OCI-LY1 (cell line): ENCODE data around the gene TMEM45B.
"Not testable (repeated sequence)": the region's sequence is repeated elsewhere in the genome, so short reads cannot be mapped to it uniquely, and the experiment has no call there.

ENCODE experiments used
- H2AFZ ChIP-seq: fragments of 200-600 bp; sonication (generic), shearing (Covaris generic); 2 replicates; pipeline ENCODE4 v1.6.0; 2014; ENCODE audit warnings: antibody characterized with exemption, mild to moderate bottlenecking, low read length
- H3F3A ChIP-seq: fragments of 200-600 bp; sonication (generic), shearing (Covaris generic); 2 replicates; pipeline ENCODE4 v1.6.0; 2014; ENCODE audit warnings: mild to moderate bottlenecking, antibody characterized with exemption, low read length, moderate library complexity; ENCODE audit not compliant: insufficient read depth
- H3K27ac ChIP-seq: fragments of 200-600 bp; sonication (generic); 2 replicates; pipeline ENCODE4 v1.5.1; 2014; ENCODE audit warnings: low read length, mixed run types, mild to moderate bottlenecking, low read depth; ENCODE audit not compliant: poor library complexity, severe bottlenecking
- H3K27me3 ChIP-seq: fragments of 200-600 bp; sonication (generic); 2 replicates; pipeline ENCODE4 v1.6.0; 2014; ENCODE audit warnings: antibody characterized with exemption, mild to moderate bottlenecking, low read length, moderate library complexity; ENCODE audit not compliant: insufficient read depth
- H3K36me3 ChIP-seq: fragments of 200-600 bp; sonication (generic); 2 replicates; pipeline ENCODE4 v1.6.1; 2014; ENCODE audit warnings: mild to moderate bottlenecking, antibody characterized with exemption, low read length, moderate library complexity, mixed read lengths; ENCODE audit not compliant: insufficient read depth
- H3K4me1 ChIP-seq: fragments of 200-600 bp; sonication (generic); 2 replicates; pipeline ENCODE4 v1.5.1; 2014; ENCODE audit warnings: mild to moderate bottlenecking, low read length, moderate library complexity; ENCODE audit not compliant: insufficient read depth, severe bottlenecking
- H3K4me2 ChIP-seq: fragments of 200-600 bp; sonication (generic), shearing (Covaris generic); 2 replicates; pipeline ENCODE4 v1.6.1; 2014; ENCODE audit warnings: low read length
- H3K4me3 ChIP-seq: fragments of 200-600 bp; sonication (generic); 2 replicates; pipeline ENCODE4 v1.5.1; 2014; ENCODE audit warnings: low read length, low read depth, mild to moderate bottlenecking, mixed read lengths; ENCODE audit not compliant: poor library complexity, severe bottlenecking
- H3K79me2 ChIP-seq: fragments of 200-600 bp; shearing (Covaris generic); 2 replicates; pipeline ENCODE4 v1.6.1; 2016; ENCODE audit warnings: mixed run types, low read length, mixed read lengths; ENCODE audit not compliant: insufficient read depth
- H3K9ac ChIP-seq: fragments of 200-600 bp; sonication (generic), shearing (Covaris generic); 2 replicates; pipeline ENCODE4 v1.6.1; 2014; ENCODE audit warnings: mild to moderate bottlenecking, low read length, mixed read lengths
- H3K9me2 ChIP-seq: fragments of 200-600 bp; sonication (generic), shearing (Covaris generic); 2 replicates; pipeline ENCODE4 v1.6.1; 2014; ENCODE audit warnings: low read depth, mild to moderate bottlenecking, low read length, mixed read lengths
- H3K9me3 ChIP-seq: fragments of 200-600 bp; shearing (Covaris generic); 2 replicates; pipeline ENCODE4 v1.6.1; 2014; ENCODE audit warnings: low read length, mixed read lengths
- H4K20me1 ChIP-seq: fragments of 200-600 bp; sonication (generic), shearing (Covaris generic); 2 replicates; pipeline ENCODE4 v1.6.0; 2016; ENCODE audit warnings: mild to moderate bottlenecking, low read length; ENCODE audit not compliant: insufficient read depth
- EZH2 ChIP-seq: fragments of 200-600 bp; sonication (generic), shearing (Covaris generic); IDR thresholded peaks from 2 replicates; pipeline ENCODE4 v1.8.0; 2017; ENCODE audit warnings: borderline replicate concordance, mixed run types, mild to moderate bottlenecking, antibody characterized with exemption, low read length, moderate library complexity, mixed read lengths
- TF ChIP-seq, protein P1 (sequence below): fragments of 200-600 bp; sonication (generic), shearing (Covaris generic); IDR thresholded peaks from 2 replicates; pipeline ENCODE4 v1.5.1; 2017; ENCODE audit warnings: mild to moderate bottlenecking, antibody characterized with exemption, low read length, moderate library complexity, mixed read lengths

TMEM45B gene

DNA sequence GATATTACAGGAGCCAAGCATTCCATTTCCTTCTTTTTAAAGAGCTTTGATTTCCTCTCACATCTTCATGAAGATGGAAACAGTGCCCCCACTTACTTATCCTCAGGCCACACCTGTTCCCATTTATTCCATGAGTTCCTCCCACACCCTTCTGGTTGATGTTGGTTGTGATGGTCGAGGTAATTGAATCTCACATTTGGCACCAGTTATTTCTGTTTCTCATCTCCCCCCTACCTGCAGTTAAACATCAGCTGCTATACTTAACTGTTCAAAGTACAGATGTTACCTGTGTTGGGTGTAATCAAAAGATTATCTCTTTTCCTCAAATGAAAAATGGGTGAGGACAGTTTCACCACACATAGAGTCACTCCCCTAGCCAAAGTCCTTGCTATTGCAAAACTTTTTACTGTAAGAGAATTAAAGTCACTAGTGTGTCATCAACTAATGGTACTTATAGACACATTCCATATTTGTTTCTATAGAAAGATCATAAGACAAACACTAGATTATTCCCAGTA, 1.9 kb downstream of the TMEM45B start:
- no peaks in the 10 kb centered on the region for H3F3A ChIP-seq
- H3K27me3 ChIP-seq: no peaks in the 10 kb centered on the region
- no peak overlapping the region for H3K9ac ChIP-seq

DNA sequence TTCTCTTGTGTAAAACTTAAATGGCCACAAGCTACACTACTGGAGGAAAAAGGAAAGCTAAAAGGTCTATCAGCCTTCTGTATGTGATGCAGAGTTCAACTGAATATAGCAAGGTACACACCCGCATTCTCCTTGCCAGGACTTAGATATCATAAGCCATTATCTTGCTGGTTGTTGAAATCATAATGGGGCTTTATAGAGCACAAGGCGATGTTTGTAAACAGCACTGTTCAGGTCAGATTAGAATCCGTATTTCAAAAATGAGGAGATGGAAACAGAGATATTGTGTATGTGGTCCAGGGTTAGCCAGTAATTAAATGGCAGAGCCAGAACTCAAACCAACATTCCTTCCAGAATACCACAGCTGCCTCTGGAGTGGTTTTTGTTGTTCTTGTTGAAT, 2.6 kb downstream of the TMEM45B start:
- not testable (repeated sequence) for H3K27me3 ChIP-seq, H3K9ac ChIP-seq, H3K27ac ChIP-seq, H3K79me2 ChIP-seq, H3K9me3 ChIP-seq, H3K4me1 ChIP-seq, H3K36me3 ChIP-seq, H3K4me2 ChIP-seq, H4K20me1 ChIP-seq, H3K4me3 ChIP-seq, H3K9me2 ChIP-seq, H3F3A ChIP-seq, H2AFZ ChIP-seq

More for the DNA sequence above, 1.9 kb downstream of the TMEM45B start:
- no peaks in the 10 kb centered on the region for H3K79me2 ChIP-seq
- no peak overlapping the region for H2AFZ ChIP-seq
- H3K4me2 ChIP-seq: no peak overlapping the region
- no peaks in the 10 kb centered on the region for H4K20me1 ChIP-seq
- H3K4me1 ChIP-seq: no peaks in the 10 kb centered on the region
- TF ChIP-seq, protein P1, sequence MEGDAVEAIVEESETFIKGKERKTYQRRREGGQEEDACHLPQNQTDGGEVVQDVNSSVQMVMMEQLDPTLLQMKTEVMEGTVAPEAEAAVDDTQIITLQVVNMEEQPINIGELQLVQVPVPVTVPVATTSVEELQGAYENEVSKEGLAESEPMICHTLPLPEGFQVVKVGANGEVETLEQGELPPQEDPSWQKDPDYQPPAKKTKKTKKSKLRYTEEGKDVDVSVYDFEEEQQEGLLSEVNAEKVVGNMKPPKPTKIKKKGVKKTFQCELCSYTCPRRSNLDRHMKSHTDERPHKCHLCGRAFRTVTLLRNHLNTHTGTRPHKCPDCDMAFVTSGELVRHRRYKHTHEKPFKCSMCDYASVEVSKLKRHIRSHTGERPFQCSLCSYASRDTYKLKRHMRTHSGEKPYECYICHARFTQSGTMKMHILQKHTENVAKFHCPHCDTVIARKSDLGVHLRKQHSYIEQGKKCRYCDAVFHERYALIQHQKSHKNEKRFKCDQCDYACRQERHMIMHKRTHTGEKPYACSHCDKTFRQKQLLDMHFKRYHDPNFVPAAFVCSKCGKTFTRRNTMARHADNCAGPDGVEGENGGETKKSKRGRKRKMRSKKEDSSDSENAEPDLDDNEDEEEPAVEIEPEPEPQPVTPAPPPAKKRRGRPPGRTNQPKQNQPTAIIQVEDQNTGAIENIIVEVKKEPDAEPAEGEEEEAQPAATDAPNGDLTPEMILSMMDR: no peak
- no peak for TF ChIP-seq EZH2
- H3K9me2 ChIP-seq: no peaks in the 10 kb centered on the region
- H3K27ac ChIP-seq: no peak overlapping the region
- H3K9me3 ChIP-seq: no peaks in the 10 kb centered on the region
- no peaks in the 10 kb centered on the region for H3K36me3 ChIP-seq
- no peak overlapping the region for H3K4me3 ChIP-seq

DNA sequence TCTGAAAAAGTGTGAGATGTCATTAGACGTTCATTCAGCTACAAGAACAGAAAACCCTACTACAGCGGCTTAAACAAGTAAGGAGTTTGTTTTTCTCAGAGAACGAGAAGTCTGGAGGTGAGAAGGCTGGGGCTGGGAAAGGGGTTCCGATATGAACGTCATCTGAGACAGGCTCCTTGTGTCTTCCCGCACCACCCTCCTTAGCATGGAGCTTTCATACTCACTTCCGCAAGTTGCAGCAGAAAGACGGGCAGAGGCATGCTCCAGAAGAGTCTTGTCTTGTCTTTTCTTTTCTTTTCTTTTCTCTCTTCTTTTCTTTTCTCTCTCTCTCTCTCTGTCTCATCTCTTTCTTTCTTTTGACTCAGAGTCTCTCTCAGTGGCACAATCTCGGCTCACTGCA, 3.6 kb downstream of the TMEM45B start:
- no peak overlapping the region for H2AFZ ChIP-seq
- H3F3A ChIP-seq: no peaks in the 10 kb centered on the region
- no peak overlapping the region for H3K4me3 ChIP-seq
- H3K36me3 ChIP-seq: no peaks in the 10 kb centered on the region
- no peaks in the 10 kb centered on the region for H4K20me1 ChIP-seq
- no peak overlapping the region for H3K4me2 ChIP-seq
- TF ChIP-seq, protein P1: no peak
- TF ChIP-seq EZH2: no peak
- H3K27me3 ChIP-seq: no peaks in the 10 kb centered on the region
- no peaks in the 10 kb centered on the region for H3K79me2 ChIP-seq
- no peaks in the 10 kb centered on the region for H3K4me1 ChIP-seq
- no peaks in the 10 kb centered on the region for H3K9me3 ChIP-seq
- H3K27ac ChIP-seq: no peak overlapping the region
- H3K9ac ChIP-seq: no peak overlapping the region
- no peaks in the 10 kb centered on the region for H3K9me2 ChIP-seq

DNA sequence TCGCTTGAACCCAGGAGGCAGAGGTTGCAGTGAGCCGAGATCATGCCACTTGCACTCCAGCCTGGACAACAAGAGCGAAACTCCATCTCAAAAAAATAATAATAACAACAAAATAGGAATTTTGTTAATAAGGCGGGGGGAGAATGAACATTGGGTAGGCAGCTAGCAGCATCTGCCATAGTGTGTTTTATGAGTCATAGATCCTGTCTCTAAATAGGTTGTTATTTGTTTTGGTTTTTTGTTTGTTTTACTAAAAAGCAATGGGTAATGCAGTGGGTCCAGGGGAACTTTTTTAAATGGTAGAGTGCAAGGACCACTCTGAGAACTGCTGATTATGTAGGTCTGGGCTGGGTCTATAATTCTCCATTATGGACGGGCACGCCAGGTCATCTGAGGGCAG, 4.6 kb downstream of the TMEM45B start:
- H2AFZ ChIP-seq, H3K27me3 ChIP-seq, H3K36me3 ChIP-seq, H4K20me1 ChIP-seq, H3K4me2 ChIP-seq, H3K79me2 ChIP-seq, H3F3A ChIP-seq, H3K4me1 ChIP-seq, H3K9ac ChIP-seq, H3K27ac ChIP-seq, H3K4me3 ChIP-seq, H3K9me2 ChIP-seq, H3K9me3 ChIP-seq: not testable (repeated sequence)

DNA sequence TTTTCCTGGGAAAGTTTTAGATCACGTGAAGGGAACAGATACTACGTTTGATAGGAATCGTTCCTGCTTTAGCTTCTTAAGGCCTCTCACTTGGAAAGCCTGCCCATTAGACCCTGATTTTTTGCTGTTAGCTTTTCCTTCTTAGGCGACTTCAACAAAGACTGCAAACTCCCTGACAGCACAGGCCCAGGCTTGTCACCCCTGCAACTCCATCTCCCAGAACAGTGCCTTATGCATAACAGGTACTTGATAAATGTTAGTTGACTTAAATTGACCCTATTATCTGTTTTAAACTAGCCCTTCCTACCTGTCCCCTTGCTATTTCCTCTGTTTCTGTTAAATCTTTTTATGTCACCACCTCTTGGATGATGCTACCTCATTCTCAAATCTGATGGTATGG, 7.6 kb downstream of the TMEM45B start:
- not testable (repeated sequence) for H3K4me3 ChIP-seq, H3K27me3 ChIP-seq, H3K4me2 ChIP-seq, H3K79me2 ChIP-seq, H3K27ac ChIP-seq, H3K36me3 ChIP-seq, H3K9me3 ChIP-seq, H3K9ac ChIP-seq, H3K4me1 ChIP-seq, H3K9me2 ChIP-seq, H3F3A ChIP-seq, H4K20me1 ChIP-seq, H2AFZ ChIP-seq

DNA sequence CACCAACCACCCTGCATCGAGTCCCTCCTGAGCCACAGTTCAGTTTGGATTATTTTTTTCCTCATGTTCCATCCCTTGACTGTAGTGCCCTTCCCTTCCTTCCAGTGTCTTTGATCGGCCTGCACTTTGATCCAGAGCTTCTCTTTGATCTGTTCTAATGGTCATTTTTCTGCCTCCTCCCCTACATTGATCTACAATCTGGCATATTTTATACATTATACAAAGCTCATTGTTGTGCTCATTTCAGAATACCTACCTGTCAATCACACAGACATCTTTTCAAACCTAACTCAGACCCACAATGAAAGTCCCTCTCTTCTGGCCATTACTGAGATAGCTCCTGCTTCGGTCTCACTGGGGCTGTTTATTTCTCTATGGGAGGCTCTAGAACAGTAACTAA, 8.2 kb downstream of the TMEM45B start:
- not testable (repeated sequence) for H3F3A ChIP-seq

More for the DNA sequence above, 8.2 kb downstream of the TMEM45B start:
- H3K27ac ChIP-seq, H3K36me3 ChIP-seq, H2AFZ ChIP-seq, H3K4me1 ChIP-seq, H3K79me2 ChIP-seq, H3K9me2 ChIP-seq, H3K9ac ChIP-seq, H3K4me2 ChIP-seq, H3K27me3 ChIP-seq, H4K20me1 ChIP-seq, H3K4me3 ChIP-seq, H3K9me3 ChIP-seq: not testable (repeated sequence)
